Stimulated activated CD8-positive, alpha-beta memory T cell treated with anti-CD3 and anti-CD28 coated beads, Interleukin-15, amount 100 ng/mL, for 24 hours (primary cell): ENCODE results near the gene GRIN2C.
"Not testable (repeated sequence)": the region's sequence is repeated elsewhere in the genome, so short reads cannot be mapped to it uniquely, and the experiment has no call there.

ENCODE experiments used
- DNase-seq: peaks from one replicate; pipeline ENCODE4 v3.0.0-alpha.2; 2020; ENCODE audit warnings: low read depth

GRIN2C gene

GRCh38 chr17:74879308-74879707 lies 19.6 kb upstream of the GRIN2C start:
- DNase-seq = no peak

- DNase-seq = no peak
Measured at GRCh38 chr17:74878658-74879057, 19.0 kb upstream of the GRIN2C start.

- no peak for DNase-seq
Measured at GRCh38 chr17:74877592-74878548, 18.2 kb upstream of the GRIN2C start.

- DNase-seq = no peak
Measured at GRCh38 chr17:74875977-74876593, 16.4 kb upstream of the GRIN2C start.

- no peak for DNase-seq
Measured at GRCh38 chr17:74875155-74875976, 15.7 kb upstream of the GRIN2C start.

- no peak for DNase-seq
Measured at GRCh38 chr17:74874615-74875037, 14.9 kb upstream of the GRIN2C start.

- DNase-seq = no peak
Measured at GRCh38 chr17:74873874-74874614, 14.4 kb upstream of the GRIN2C start.

GRCh38 chr17:74873037-74873873 lies 13.6 kb upstream of the GRIN2C start:
- peak; percentile 97 for DNase-seq

GRCh38 chr17:74872313-74873036 lies 12.8 kb upstream of the GRIN2C start, which contains the start of gene FDXR:
FDXR (minus strand) TSS chr17:74872994; CDS start chr17:74872944, 50 bp downstream.
- DNase-seq = no peak

GRCh38 chr17:74871356-74872076 lies 11.8 kb upstream of the GRIN2C start:
- no peak for DNase-seq

- no peak for DNase-seq
Measured at GRCh38 chr17:74870512-74870911, 10.8 kb upstream of the GRIN2C start.

- DNase-seq = not testable (repeated sequence)
Measured at GRCh38 chr17:74870028-74870427, 10.3 kb upstream of the GRIN2C start.

- no peak for DNase-seq
Measured at GRCh38 chr17:74868908-74869255, 9.2 kb upstream of the GRIN2C start.

GRCh38 chr17:74868251-74868907 lies 8.7 kb upstream of the GRIN2C start:
- DNase-seq = no peak

GRCh38 chr17:74866198-74866835 lies 6.6 kb upstream of the GRIN2C start:
- DNase-seq = no peak

- no peak for DNase-seq
Measured at GRCh38 chr17:74865504-74866197, 6.0 kb upstream of the GRIN2C start.

- peak; percentile 48 for DNase-seq
Measured at GRCh38 chr17:74864866-74865395, 5.2 kb upstream of the GRIN2C start.
